Peyer's patch (tissue), 4 donors: Measurements from ENCODE around the gene CTAGE8.
"Not testable (repeated sequence)": the region's sequence is repeated elsewhere in the genome, so short reads cannot be mapped to it uniquely, and the experiment has no call there.

Experiments
- POLR2A ChIP-seq, 2 donors: fragments of 450-650 bp; IDR thresholded peaks; one replicate each; pipeline ENCODE4 v1.5.1; 2017; ENCODE audit warnings: antibody characterized with exemption in 2 of 2, mild to moderate bottlenecking in 2 of 2, moderate library complexity in 2 of 2
- TF ChIP-seq, protein P1 (sequence below), 6 experiments: fragments of 450-650 bp in 4 of 6; fragments of 200-600 bp in 2 of 6; sonication (generic) in 1 of 6; IDR thresholded peaks; one replicate each; pipeline ENCODE4 v1.5.1; 2017 to 2019; ENCODE audit warnings: antibody characterized with exemption in 6 of 6, mild to moderate bottlenecking in 3 of 6, moderate library complexity in 1 of 6

GRCh38 chr7:144228810-144229209 lies 40.3 kb downstream of the CTAGE8 start:
- TF ChIP-seq, protein P1, sequence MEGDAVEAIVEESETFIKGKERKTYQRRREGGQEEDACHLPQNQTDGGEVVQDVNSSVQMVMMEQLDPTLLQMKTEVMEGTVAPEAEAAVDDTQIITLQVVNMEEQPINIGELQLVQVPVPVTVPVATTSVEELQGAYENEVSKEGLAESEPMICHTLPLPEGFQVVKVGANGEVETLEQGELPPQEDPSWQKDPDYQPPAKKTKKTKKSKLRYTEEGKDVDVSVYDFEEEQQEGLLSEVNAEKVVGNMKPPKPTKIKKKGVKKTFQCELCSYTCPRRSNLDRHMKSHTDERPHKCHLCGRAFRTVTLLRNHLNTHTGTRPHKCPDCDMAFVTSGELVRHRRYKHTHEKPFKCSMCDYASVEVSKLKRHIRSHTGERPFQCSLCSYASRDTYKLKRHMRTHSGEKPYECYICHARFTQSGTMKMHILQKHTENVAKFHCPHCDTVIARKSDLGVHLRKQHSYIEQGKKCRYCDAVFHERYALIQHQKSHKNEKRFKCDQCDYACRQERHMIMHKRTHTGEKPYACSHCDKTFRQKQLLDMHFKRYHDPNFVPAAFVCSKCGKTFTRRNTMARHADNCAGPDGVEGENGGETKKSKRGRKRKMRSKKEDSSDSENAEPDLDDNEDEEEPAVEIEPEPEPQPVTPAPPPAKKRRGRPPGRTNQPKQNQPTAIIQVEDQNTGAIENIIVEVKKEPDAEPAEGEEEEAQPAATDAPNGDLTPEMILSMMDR (IDR thresholded peaks at IDR 0.05): not testable (repeated sequence)
- not testable (repeated sequence) for TF ChIP-seq POLR2A (IDR thresholded peaks at IDR 0.05)
